ENCODE data around the gene HEATR3.
A peak's percentile ranks its signal among the peaks of the same experiment; 100 is the strongest.

Gene HEATR3, protein sequence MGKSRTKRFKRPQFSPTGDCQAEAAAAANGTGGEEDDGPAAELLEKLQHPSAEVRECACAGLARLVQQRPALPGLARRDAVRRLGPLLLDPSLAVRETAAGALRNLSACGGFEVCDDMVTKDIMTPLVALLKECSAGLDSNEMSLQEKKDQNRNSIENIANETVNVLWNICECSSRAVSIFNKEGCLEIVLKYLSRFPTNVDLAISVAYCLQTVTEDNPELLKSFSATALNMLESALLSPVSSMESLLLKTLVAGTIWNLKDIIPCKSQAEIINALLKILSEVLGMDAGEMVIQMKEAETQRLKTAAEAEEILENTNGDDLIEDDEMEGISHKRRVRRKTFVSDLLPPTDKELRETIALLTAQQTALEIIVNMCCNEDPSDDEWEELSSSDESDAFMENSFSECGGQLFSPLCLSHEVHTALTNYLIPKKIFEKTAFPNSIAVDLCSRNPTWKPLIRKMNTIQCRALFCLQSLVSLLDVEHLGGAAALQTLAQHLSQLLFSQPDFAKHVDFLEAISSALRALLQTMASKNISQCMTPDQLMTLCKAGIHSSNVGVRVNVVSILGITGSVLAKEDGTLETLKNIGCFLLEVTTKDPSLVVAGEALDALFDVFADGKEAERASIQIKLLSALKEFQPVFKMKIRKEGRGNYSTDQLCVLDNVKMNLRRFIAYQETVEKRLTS

DNA sequence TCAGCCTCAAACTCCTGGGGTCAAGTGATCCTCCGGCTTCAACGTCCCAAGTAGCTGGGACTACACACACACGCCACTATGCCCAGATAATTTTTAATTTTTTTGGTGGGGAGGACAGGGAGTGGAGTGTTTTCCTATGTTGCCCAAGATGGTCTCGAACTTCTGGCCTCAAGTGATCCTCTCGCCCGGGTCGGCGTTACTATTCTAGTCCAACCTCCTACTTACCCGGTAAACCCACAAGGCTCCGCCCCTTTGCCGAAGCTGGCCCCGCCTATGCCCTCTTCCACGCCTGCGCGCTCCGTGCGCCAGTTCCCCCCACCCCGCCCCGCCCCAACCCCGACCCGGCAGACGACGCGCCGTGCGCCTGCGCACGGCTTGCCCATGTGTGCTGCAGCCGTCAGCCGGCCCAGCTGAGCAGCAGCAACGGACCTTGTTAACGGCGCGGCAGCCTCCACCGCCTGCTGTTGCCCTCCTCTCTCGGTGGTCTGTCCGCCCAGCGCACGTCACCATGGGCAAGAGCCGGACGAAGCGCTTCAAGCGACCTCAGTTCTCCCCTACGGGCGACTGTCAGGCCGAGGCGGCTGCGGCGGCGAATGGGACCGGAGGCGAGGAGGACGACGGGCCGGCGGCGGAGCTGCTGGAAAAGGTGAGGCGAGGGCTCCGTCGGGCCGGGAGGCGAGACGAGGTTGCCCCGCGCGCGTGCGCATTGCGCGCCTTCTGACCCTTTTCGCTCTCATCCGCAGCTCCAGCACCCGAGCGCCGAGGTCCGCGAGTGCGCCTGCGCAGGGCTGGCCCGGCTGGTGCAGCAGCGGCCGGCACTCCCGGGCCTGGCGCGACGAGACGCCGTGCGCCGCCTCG, at the start of gene HEATR3:
Gene HEATR3, plus strand, starts transcription at position 347 of the 858 bp plus-strand sequence. Its CDS starts 162 bp downstream, at position 509.
- peak; percentile 97 for DNase-seq

DNA sequence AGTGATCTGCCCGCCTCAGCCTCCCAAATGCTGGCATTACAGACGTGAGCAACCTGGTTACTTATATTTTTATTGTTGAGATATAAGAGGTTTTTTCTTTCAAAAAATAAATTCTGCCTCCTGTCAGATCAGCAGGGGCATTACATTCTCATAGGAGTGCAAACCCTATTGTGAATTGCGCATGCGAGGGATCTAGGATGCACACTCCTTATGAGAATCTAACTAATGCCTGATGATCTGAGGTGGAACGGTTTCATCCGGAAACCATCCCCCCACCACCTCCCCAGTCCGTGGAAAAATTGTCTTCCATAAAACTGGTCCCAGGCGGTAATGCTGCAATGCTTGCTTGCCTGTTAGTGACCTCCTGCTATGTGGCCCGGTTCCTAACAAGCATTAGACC, 48.2 kb upstream of the HEATR3 start:
- no peak for DNase-seq

DNA sequence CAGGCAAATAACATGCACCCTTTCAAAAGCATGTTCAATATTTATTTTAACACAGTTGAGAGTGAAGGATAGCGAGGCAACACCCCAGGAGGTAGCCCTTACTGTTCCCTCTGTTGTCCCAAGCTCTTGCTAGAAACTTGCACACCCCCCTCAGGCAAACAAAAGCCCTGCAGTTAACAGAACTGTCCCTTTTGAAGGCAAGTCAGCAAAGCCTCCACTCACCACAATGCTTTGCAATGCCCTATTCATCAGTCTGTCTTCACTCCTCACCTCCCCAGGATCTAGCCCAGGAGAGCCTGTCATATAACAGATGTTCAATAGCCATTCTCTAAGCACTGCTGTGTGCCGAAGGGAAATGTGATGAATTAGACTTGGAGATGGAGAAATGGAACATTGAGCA, 44.2 kb upstream of the HEATR3 start:
- DNase-seq = no peak

DNA sequence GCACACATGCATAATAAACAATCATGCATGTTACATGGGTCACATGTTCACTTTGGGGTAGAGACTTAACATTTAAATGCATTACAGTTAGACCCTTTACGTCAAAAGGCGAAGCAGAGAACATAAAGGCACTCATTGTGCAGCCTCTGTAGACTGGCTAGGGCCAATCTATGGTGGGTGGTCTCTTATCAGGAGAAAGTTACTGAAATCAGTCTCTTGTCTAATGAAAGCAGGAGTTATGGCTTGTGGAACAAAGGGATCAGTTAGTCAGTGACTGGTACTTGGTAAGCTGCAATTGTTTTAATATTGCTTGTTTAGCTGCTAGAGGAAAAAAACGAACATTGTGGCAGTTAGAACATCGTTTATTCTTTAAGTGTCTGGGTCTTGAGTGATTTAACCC, 42.1 kb upstream of the HEATR3 start:
- DNase-seq = no peak

DNA sequence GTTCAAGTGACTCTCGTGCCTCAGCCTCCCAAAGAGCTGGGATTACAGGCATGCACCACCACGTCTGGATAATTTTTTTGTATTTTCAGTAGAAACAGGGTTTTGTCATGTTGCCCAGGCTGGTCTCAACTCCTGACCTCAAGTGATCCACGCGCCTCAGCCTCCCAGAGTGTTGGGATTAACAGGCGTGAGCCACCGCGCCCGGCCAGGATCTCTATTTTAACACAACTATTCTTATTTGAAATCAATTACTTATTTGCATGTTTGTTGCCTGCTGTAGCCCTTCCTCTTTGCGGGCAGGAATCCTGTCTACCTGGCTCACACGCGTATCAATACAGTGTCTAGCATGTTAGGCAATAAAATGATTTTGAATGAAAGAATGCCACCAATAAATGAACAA, 41.6 kb upstream of the HEATR3 start:
- DNase-seq = no peak

DNA sequence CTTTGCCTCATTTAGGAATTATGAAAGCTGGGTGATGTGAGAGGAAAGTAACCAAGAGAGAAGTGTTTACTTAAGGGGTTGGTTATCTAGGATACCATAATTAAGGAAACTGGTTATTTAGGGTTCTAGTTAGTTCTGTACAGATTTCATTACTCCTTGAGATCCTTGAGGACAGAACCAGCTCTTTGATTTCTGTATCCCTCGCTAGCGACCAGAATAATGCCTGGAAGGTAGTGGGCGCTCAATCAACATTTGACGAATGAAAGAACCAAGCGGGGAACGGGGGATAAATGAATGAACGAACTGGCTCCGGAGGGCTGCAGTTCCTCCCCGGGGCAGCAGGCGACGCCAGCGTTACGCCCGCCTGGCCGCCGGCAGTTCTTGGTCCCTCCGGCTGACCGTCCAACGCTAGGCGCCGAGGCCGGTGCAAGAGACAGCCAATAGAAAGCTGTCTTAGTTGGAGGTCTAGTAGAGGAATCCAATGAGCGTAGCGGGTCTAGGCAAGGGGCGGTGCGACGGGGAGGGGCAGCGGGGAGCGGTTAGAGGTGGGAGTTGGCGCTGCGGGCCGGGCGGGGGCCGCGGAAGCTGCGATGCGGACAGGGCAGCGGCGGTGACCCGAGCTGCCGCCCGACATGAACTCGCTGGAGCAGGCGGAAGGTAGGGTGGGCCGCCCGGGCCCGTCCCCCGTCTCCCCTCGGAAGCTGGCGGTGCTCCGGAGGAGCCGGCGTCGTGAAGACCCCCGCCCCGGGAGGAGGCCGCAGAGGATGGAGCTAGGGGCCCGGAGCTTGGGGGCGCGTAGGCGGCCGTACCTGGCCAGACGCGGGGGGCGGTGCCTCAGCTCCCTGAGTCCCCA, 40.9 kb upstream of the HEATR3 start, which contains the start of gene CNEP1R1:
Gene CNEP1R1, plus strand, starts transcription at position 542 of the 853 bp plus-strand sequence. Its CDS starts 91 bp downstream, at position 633.
- peak; percentile 97 for DNase-seq

DNA sequence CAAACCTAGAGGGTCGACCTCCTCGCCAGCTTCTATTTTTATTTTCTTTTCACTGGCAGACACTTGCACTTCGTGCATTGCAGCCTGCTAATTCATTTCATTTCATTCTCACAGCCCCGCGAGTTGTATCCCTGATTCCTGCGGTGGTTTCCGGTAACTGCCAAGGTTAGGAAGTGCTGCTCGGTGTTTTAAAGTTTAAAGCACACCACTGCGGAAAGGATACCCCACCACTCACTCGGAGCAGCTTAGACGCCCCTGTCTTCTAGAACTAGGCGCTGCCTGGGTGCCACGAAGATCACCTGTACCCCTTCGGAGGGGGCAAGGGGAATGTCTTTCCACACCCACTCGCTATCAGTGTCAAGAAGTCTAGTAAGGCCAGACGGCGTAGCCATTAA, 40.2 kb upstream of the HEATR3 start:
- no peak for DNase-seq

DNA sequence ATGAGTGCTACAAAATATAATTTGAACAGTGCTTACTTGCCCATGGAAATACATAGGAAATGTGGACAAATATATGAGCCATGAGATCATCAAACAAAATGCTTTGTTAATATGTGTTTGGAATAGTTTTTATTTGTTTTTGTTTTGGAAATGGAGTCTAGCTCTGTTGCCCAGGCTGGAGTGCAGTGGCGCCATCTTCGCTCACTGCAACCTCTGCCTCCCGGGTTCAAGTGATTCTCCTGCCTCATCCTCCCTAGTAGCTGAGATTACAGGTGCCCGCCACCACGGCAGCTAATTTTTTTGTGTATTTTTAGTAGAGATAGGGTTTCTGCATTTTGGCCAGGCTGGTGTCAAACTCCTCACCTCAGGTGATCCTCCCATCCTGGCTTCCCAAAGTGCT, 37.9 kb upstream of the HEATR3 start:
- DNase-seq = no peak

DNA sequence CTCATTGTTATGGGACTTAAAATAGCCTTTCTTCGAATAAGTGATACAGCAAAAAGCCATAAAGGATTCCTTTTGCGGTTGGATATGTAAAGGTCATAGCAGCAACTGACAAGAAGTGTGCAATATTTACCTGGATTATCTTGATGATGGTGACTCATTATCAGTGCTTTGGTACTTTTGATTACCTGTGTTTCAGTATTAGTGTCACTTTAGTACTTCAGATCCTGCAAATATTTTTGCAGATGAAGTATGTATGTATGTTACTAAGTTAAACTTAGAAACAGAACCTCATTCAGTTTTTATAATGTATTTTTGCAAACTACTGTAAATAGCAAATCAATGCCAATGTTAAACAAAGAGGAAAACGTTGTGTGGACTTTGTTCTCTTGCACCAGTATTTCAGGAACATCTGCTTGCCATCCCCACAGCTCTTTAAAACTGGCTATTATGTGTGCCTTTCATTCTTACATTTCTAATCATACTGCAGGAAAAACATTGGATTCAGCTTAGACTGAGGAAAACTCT, 30.2 kb upstream of the HEATR3 start:
- no peak for DNase-seq

DNA sequence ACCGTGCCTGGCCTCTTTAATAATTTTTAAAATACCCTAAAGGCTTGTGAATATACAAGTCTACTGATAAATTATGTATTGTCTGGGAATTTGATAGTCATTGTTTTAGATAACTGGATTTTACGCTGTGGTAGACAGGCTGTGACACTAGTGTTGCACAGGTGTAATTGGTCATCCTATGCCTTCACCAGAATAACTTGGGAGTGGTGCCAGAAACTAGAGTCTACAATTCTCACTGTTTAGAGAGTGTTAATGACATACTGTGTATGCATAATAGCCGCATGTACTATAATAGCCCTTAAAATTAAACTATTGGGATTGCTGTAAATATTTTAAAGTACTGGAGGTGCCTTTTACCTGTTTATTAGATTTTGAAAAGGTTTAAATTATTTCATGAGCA, 29.3 kb upstream of the HEATR3 start:
- DNase-seq = no peak

DNA sequence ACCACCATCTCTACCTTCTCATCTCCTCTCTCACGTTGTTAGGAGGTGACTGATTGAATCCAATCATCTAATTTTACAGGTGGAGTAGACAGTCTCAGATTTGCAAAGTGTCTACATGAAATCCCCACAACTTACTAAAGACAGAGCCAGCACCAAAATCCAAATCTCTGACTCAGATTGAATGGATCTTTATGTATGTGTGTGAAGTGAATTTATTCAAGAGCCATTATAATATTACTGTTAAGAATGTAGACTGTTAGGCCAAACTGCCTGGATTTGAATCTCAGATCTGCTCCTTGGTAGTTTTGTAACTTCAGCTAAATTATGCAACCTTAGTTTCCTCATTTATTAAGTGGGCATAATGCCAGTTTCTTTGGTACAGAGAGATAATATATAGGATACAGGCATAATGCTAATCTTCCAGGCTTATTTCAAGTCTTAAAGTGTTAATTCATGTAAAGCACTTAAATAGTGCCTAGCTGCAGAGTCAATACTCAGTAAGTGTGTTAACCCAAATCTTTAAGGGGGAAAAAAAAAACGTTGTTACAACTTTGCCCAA, 28.0 kb upstream of the HEATR3 start:
- DNase-seq = no peak

DNA sequence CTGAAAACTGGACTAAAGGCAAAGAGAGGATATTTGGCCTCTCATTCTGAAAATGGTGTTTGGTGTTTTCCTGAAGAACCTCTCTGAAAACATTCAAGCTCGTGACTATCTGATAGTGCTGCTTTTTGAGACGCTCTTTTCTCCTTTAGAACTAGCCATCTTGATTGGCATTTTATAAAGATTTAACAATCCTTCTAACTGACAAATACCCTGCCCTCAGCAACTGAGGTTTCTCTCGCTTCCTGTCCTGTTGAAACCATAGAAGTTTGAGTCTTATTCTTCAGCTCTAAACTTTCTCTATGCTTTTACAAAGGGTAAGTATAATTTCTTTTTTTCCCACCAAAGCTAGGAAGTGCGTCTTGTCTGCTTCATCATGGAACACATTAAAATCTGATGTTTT, 27.5 kb upstream of the HEATR3 start:
- DNase-seq = no peak

DNA sequence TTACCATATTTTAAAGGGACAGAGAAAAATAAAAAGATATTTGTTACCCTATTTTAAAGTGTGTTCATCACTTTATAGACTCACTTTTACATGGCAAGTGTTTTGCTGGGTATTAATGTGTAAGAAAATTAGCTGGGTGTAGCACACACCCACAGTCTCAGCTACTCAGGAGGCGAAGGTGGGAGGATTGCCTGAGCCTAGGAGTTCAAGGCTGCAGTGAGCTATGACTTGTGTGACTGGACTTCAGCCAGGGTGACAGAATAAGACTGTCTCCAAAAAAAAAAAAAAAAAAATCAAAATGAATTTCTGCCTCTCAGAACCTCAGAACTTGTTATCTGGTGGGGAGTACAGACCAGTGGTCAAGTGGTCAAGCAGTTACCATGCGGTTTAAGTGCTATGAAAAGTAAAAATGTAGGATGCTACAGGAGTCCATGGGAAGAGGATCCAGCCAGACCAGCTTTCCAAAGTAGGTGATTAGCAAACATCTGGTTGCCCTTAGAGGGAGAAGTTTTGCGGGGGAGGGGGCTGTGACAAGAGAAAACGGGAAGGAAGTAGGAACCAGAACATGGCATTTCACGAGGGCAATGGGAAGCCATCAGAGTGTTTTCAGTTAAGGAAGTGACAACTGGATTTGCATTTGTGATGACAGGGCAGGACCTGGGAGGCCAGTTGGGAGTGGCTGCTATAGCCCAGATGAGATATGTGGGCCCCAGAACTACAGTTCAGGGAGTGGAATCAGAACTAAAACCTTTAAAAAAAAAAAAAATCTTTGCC, 26.8 kb upstream of the HEATR3 start:
- no peak for DNase-seq

DNA sequence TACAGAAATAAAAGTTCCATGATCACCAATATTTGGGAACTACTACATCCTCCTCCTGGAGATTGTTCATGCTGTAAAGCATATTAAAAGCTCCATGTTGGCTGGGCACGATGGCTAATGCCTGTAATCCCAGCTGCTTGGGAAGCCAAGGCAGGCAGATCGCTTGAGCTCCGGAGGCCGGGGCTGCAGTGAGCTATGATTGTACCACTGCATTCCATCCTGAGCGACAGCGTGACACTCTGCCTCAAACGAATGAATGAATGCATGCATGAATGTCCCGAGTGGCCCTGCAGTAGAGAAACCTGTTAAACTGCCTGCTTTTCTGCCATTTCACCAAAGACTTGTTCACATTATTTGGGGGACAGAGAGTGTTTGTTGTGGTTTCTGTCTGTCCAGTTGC, 25.8 kb upstream of the HEATR3 start:
- no peak for DNase-seq

DNA sequence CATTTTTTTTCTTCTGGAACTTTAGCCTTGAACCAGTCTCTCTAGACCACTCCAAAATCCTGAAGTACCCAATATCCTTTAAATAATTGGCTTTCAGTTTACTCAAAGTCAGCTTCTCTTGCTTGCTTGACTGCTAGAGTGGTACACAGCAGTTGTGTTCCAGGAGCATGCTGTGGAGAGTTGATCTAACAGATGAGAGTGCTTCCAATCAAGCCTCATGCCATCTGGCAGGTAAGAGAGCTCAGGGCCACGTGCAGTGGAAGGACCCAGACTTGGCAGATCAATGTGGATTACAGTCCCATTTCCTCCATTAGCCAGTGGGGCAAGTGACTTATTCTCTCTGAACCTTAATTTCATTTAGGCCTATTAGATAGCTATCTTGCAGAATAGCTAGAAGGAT, 25.1 kb upstream of the HEATR3 start:
- no peak for DNase-seq

DNA sequence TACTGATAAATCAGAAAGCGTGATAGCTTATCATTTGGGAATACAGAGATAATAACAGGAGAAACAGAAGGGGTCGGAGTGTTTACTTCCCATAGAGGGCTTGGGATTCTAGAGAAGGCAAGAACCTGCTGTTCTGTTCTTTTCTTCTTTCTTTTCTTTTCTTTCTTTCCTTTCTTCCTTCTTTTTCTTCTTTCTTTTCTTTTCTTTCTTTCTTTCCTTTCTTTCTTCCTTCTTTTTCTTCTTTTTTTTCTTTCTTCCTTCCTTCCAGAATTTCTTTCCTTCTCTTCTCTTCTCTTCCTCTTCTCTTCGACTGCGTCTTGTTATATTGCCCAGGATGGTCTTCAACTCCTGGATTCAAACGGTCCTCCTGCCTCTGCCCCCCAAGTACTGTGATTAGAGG, 22.4 kb upstream of the HEATR3 start:
- no peak for DNase-seq

DNA sequence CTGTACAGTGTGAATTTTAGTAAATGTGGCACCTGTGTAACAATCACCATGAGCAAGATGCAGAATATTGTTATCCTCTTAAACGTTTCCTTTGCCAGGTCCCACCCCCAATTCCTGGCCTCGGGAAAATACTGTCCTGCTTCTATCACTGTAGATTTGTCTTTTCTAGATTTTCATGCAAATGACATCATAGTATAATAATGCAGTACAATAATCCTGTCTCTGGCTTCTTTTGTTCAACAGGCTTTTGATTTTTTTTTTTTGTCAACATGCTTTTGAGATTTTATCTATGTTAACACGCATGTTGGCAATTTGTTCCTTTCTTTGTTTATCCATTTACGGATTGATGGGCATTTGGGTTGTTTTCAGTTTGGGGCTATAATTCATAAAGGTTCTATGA, 20.4 kb upstream of the HEATR3 start:
- no peak for DNase-seq

DNA sequence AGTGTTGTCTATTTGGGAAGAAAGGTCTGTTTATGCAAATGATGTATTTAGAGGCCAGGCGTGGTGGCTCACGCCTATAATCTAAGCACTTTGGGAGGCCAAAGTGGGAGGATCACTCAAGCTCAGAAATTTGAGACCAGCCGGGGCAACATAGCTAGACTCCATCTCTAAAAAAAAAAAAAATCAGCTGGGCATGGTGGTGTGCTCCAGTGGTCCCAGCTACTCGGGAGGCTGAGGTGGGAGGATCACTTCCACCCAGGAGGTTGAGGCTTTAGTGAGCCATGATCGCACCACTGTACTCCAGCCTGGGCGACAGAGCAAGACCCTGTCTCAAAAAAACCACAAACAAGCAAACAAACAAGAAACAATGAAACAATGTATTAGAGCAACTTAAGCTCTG, 18.9 kb upstream of the HEATR3 start:
- DNase-seq = no peak

DNA sequence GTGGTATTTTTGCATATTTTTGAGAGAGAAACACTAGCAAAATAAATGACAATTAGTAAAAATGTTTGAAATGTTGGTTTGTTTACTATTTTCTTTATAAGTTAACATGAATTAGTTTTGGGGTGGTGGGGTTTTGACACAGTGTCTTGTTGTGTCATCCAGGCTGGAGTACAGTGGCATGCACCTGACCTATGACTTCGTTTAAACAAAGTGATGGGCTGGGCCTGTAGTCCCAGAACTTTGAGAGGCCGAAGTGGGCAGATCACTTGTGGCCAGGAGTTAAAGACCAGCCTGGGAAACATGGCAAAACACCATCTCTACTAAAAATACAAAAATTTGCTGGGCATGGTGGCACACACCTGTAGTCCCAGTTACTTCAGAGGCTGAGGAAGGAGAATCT, 17.9 kb upstream of the HEATR3 start:
- no peak for DNase-seq

DNA sequence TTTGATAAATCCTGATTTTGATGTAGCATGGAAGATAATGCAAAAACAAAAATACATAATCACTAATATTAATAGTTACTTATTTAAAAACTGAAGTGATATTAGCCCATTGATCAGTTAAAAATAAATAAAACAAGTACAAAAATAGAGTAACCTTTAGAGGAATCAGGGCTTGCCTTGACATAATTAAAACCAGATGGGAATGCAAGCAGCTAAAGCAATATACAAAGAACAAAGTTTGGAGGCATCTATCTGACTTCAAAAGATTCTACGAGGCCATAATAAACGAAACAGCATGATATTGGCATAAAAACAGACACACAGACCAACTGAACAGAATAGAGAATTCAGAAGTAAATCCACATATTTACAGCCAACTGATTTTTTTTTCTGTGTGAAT, 15.0 kb upstream of the HEATR3 start:
- DNase-seq = no peak

DNA sequence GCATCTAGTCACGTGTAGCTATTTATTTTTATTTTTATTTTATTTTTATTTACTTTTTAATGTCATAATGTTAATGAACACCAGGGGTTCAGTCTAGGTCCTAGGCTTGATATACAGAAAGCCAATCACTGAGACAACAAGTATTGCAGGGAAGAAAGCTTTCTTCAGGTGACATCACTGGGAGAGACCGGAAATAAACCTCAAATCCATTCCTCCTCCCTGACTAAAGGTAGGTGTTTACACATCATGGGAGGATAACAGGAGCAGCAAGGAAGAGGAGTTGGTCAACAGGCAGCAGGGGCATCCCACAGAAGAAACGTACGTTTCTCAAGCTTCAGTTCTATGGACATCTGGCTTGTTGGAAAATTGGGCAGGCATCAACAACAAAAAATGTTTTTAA, 9.5 kb upstream of the HEATR3 start:
- no peak for DNase-seq

Measured in left hindlimb (tissue), 1 donor.